NCI-H446 (cell line): Measurements from ENCODE around the gene EID1.
A peak's percentile ranks its signal among the peaks of the same experiment; 100 is the strongest.
"Not testable (repeated sequence)": the region's sequence is repeated elsewhere in the genome, so short reads cannot be mapped to it uniquely, and the experiment has no call there.

ENCODE experiments used
- DNase-seq, 2 experiments: peaks; one replicate each; lab custom pipeline; 2025; lab: John Stamatoyannopoulos, UW

Gene EID1

GRCh38 chr15:48910554-48910953 lies 32.6 kb downstream of the EID1 start:
- not testable (repeated sequence) for DNase-seq

- no peak for DNase-seq
These were observed 35.2 kb downstream of the EID1 start for GRCh38 chr15:48913141-48913540.

- DNase-seq = no peak
These were observed 36.8 kb downstream of the EID1 start for GRCh38 chr15:48914717-48915116.

GRCh38 chr15:48915861-48916260 lies 37.9 kb downstream of the EID1 start:
- no peak for DNase-seq

GRCh38 chr15:48916721-48917120 lies 38.8 kb downstream of the EID1 start:
- no peak for DNase-seq

- no peak for DNase-seq
These were observed 44.1 kb downstream of the EID1 start for GRCh38 chr15:48922046-48922445.

GRCh38 chr15:48924528-48925393 lies 46.8 kb downstream of the EID1 start:
- DNase-seq = no peak

- DNase-seq = peak; percentile 13 to 53
These were observed 47.8 kb downstream of the EID1 start for GRCh38 chr15:48925714-48926223.

- DNase-seq = no peak
These were observed 51.1 kb downstream of the EID1 start for GRCh38 chr15:48928877-48929538.

- DNase-seq = no peak
These were observed 51.7 kb downstream of the EID1 start for GRCh38 chr15:48929661-48930060.
